NCI-H526 (cell line): ENCODE data around the gene OVOL1.

Experiments used
- DNase-seq, 2 experiments: peaks; one replicate each; lab custom pipeline; 2025; lab: John Stamatoyannopoulos, UW

The OVOL1 gene

DNA sequence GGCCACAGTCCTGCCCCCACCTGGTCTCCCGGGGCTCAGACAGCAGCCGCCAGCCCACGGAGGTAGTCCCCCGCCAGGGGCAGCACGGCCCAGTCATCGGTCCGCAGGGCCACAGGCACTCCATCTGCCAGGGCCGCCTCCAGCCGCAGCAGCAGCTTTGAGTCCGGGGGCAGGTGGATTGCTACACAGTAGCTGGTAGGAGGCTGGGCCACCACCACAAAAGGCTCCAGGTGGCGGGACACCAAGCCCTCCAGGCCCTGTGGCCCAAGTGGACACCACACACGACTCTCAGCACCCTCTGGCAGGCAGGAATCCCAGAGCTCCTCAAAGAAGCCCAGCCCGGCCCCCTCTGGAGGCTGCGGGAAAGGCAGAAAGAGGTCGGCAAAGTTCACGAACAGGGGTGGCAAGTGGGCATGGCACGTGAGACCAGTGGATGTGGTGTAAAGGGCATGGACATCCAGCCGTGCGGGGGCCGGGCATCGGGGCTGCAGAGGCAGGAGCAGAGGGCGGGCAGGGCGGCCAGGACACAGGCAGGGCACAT lies 9.0 kb upstream of the OVOL1 start:
- DNase-seq: no peak

DNA sequence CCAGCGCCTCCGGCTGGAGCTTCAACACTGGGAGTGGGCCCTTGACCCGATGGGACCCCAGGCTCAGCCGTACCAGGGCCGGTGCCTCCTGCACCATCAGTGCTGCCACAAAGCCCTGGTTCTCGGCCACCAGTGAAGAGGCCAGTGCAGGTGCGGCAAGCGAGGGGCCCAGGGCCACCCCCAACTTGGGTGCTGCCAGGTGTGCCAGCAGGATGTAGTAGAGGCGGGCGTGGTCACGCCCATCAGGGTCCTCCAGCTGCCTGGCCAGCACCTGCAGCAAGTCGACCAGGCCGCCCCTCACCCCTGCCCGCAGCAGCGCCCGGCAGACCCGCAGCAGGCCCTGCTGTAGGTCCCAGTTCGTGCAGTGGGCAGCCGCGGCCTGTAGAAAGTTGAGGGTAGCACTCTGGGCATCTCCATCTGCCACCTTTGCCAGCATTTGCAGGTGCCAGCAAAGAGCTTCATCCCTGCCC lies 8.4 kb upstream of the OVOL1 start:
- no peak for DNase-seq

GRCh38 chr11:65778901-65779668 lies 7.8 kb upstream of the OVOL1 start:
- no peak for DNase-seq

DNA sequence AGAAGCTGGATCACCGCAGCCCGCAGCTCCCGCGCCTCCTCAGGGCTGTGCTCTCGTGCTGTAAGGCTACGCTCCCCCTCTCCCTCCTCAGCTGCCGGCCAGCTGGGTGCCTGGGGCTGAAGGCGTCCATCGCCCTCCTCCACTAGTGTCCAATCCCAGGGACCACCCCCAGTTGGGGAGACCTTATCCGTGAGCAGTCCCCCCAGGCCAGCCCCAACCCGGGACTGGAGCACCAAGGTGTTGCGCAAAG lies 7.3 kb upstream of the OVOL1 start:
- DNase-seq: no peak

DNA sequence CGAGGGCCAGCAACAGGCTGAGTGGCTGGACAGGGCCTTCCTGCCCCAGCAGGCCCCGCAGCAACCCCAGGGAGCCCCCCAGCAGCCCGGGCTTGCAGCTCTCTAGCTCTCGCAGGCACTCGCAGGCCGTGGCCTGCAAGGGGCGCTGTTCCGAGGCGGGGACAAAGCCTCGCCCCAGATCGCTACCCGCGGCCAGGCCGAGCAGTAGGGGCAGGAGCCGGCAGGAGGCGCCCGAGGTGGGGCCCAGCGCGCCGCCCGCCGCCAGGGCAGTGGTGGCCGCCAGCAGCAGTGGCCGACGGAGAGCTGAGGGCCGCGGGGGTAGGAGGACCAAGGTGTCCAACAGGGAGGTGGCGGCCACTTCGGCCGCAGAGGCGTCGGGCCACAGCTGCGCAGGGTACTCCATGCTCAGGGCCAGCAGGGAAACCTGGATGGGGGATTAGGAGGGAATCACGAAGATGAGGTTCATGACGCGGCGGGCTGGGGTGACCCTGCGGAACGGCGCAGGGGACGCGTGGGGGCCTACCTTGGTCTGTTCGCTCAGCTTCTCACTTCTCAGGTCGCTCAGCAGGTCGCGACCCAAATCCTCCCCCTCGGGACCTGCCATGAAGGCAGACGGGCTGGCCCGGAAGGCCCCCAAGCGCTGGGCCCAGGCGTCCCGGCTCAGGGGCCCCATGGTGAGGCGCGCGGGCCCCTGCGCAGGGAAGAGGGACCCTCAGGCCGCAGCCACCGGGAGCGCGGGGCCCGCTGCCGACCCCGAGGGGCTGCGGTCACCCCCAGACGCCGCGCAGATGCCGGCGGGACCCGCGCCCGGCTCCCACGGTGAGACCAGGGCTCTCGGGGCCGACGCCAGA lies 6.7 kb upstream of the OVOL1 start:
- peak; percentile 62 to 90 for DNase-seq

GRCh38 chr11:65780770-65781151 lies 6.1 kb upstream of the OVOL1 start, which contains the start of gene AP5B1:
TSS of gene AP5B1 (minus strand) at chr11:65780976. CDS start at chr11:65780591, 385 bp downstream.
- peak in 1 of 2 experiments; percentile 92 for DNase-seq

DNA sequence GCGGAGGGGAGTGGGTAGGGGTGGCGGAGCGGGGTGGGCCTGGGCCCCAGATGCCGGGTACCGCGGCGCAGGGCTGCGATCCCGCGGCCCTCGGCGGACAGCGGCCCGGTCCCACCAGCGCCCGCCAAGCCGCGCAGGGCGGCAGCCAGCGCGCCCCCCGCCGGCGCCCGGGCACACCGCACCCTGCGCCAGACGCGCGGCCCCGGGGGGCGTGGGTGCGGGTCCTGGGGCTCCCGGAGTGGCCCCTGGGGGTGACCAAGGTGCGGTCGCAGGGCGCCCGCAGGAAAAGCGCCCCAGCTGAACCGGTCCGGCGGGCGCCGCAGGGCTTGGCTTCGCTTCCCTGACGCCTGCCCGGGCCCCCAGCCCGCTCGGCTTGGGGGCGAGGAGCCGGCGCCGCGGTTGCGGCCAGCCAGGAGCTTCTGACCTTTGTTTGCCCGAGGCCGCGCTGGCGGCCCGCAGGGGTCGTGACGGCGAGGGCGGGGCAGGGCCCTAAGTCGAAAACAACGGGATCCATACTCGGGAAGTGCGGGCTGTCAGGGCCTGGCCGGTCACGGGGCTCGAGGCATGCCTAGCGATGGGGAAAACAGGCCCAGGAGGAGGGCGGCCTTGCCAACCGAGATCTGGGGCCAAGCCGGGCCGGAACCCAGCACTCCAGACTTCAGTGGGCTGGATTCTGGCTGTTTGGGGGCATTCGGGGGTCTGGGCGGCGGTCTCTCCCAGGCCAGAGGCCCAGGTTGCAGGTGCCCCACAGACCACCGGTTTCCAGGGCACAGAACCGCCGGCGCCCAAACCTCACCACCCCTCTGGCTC lies 5.5 kb upstream of the OVOL1 start:
- DNase-seq: peak in 1 of 2 experiments; percentile 92

DNA sequence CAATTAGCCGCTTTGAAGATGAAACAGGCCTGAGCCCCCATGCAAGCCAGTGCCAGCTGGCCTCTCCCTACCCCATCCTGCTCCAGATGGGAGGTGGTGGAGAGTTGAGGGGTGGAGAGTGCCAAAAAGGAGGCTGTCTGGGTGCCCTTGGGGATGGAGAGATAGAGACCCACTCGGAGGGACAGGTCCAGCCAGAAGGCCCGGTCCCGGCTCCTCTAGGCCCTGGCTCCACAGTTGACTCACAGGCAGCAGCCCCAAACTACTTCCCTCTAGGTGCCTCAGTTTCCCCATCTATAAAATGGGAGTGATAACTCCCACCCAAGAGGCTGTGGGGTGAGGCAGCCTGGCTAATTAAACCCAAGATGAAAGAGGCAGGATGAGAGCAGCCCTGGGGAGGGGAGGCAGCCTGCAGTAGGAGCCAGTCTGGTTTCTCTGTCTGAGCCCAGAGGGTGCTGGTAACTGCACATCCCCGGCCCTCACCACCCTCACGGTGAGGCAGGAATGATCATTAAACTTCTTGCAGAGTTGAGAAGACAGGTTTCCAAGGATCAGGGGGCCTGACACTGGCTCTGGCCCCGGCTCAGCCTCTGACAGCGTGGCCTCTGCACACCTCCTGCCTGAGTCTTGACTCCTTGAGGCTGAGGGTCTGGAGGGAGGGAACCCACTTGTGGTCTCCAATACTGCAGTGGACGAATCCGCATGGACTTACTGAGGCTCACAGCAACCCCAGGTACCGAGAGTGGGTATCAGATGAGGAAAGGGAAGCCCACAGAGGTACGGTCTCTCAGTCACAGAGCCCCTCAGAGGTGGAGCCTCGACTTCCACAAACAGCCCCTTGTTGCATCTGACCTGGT lies 4.7 kb upstream of the OVOL1 start:
- DNase-seq: peak in 1 of 2 experiments; percentile 32

DNA sequence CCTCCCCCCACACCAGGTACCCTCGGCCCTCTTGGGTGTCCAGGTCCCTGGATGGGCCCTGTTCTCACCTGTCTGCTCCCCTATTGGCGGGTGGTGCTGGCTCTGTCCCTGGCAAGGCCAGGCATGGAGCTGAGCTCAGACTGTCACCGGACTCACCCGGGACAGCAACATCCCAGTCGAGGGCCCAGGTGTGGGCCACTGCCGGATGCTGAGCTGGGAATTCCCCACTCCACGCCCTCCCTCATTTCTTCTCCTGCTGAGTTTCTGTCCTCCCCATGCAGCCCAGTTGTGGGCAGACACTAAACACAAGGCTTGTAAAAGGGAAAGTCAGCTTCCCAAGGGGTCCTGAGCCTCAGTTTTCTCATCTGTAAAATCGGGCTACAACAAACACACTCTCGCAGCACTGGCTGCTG lies 4.0 kb upstream of the OVOL1 start:
- DNase-seq: no peak

DNA sequence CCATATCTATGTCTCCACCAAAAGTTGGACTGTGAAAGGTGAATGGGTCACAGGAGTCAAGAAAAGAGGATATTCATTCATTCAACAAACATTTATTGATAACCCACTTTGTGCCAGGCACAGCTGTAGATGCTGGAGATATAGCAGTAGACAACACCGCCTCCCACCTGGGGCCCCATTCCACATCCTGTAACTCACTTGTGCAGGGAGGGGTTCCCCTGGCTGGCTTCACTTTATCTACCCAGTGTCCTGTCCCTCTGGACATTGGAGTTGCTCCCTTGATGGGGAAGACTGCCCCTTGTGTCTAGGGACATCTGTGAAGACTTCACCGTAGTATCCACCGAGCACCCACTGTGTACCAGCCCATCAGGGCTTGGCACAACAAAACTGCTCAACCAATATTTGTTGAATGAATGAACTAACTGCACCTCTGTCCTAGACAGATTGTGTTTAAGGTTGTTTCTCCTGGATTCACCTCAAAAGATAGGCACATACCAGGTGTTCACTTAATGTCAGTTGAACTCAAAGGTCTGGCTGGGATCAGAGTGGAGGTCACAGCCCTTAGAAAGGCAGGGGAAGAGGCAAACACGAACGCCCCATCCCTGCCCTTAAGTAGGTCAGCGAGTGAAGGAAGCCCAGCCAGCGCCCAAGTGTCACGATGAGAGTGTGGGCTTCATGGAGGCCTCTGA lies 1.4 kb upstream of the OVOL1 start:
- no peak for DNase-seq

GRCh38 chr11:65786008-65786785 lies 666 bp upstream of the OVOL1 start:
- DNase-seq: peak in 1 of 2 experiments; percentile 83

GRCh38 chr11:65787649-65788622 lies 1.1 kb downstream of the OVOL1 start:
- DNase-seq: peak; percentile 61 to 92

DNA sequence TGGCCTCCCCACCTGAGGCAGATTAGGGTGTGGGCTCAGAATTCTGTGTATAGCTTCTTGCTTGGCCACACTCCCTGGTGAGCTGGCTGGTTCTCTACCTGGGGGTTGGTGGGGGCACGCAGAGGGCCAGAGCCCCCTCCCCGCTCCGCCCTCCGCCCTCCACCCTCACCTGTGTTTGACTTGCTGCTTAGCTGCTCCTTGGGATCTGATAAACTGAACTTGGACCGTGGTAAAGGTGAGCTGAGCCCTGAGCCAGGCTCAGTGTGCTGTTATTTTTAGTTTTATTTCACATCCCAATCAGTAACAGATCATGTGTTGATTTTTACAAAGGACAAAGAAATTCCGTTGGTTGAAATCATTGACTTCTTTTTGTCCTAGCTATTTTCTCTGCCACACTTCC lies 2.0 kb downstream of the OVOL1 start:
- no peak for DNase-seq

GRCh38 chr11:65789230-65790103 lies 2.6 kb downstream of the OVOL1 start:
- no peak for DNase-seq

GRCh38 chr11:65790104-65790901 lies 3.4 kb downstream of the OVOL1 start:
- no peak for DNase-seq

- no peak for DNase-seq
Measured at GRCh38 chr11:65790902-65791650, 4.2 kb downstream of the OVOL1 start.
